Uterus (tissue), 4 donors: ENCODE measurements around the gene MICB. TPM values are rescaled to one million over a fixed set of nuclear protein-coding genes. Genes with fewer than 3 reads are reported as not detected.

Experiments used
- DNase-seq, 2 donors: peaks; one replicate each; pipeline ENCODE4 v3.0.0-alpha.2; 2019 to 2020
- H3K27ac ChIP-seq, 2 donors: fragments of 200-600 bp; sonication (generic); 1 replicate in 1 of 2; 2 replicates in 1 of 2; pipeline ENCODE4 v1.5.1; 2016 to 2018
- H3K27me3 ChIP-seq, 2 donors: fragments of 200-600 bp; sonication (generic); one replicate each; pipeline ENCODE4 v1.5.1; 2018 to 2019; ENCODE audit warnings: control low read depth in 1 of 2
- H3K36me3 ChIP-seq, 2 donors: fragments of 200-600 bp; sonication (generic); one replicate each; pipeline ENCODE4 v1.5.1; 2019; ENCODE audit warnings: control low read depth in 1 of 2
- H3K4me1 ChIP-seq, 2 donors: fragments of 200-600 bp; sonication (generic); one replicate each; pipeline ENCODE4 v1.5.1; 2018 to 2019; ENCODE audit warnings: control low read depth in 1 of 2
- H3K4me3 ChIP-seq, 2 donors: fragments of 200-600 bp; sonication (generic); 1 replicate in 1 of 2; 2 replicates in 1 of 2; pipeline ENCODE4 v1.5.1; 2018 to 2019; ENCODE audit warnings: mild to moderate bottlenecking in 1 of 2
- H3K9me3 ChIP-seq, 2 donors: fragments of 200-600 bp; sonication (generic); one replicate each; pipeline ENCODE4 v1.5.1; 2019; ENCODE audit warnings: control low read depth in 1 of 2
- POLR2A ChIP-seq, 2 donors: fragments of 450-650 bp; IDR thresholded peaks; one replicate each; pipeline ENCODE4 v1.6.1; 2016; ENCODE audit warnings: antibody characterized with exemption in 2 of 2, mild to moderate bottlenecking in 1 of 2, moderate library complexity in 1 of 2
- intact Hi-C: fragments of 100-400 bp; cut with DNase I; formaldehyde crosslinking; loops from one replicate; pipeline ENCODE4 v1.15.1; 2023; ENCODE audit warnings: low total_unique reads
- total RNA-seq, 4 donors: library from RNA; depleted of rRNA in 3 of 4; stranded (reverse); fragments of >200 nt in 3 of 4; gene quantifications; one replicate each; pipeline versions ENCODE4 v1.1.0 to v1.2.4, GENCODE V29; 2014 to 2023
- TF ChIP-seq, protein P1 (sequence below), 4 experiments: fragments of 200-600 bp in 2 of 4; fragments of 450-650 bp in 2 of 4; sonication (generic) in 2 of 4; IDR thresholded peaks; one replicate each; pipeline ENCODE4 v1.5.1; 2016 to 2019; ENCODE audit warnings: antibody characterized with exemption in 4 of 4, mild to moderate bottlenecking in 2 of 4, moderate library complexity in 1 of 4
- donor health status: DM: yes; HTN: yes; CAD: no.

The MICB gene
- total RNA-seq, 4 donors from 2014 or later = 1.9 to 4.8 (median 2.9) TPM

- intact Hi-C loops = no loop called here
- no peaks in the 10 kb centered on the region for H3K27me3 ChIP-seq
- H3K4me1 ChIP-seq = no peaks in the 10 kb centered on the region
- no peak for TF ChIP-seq POLR2A (IDR thresholded peaks at IDR 0.05)
- TF ChIP-seq, protein P1, sequence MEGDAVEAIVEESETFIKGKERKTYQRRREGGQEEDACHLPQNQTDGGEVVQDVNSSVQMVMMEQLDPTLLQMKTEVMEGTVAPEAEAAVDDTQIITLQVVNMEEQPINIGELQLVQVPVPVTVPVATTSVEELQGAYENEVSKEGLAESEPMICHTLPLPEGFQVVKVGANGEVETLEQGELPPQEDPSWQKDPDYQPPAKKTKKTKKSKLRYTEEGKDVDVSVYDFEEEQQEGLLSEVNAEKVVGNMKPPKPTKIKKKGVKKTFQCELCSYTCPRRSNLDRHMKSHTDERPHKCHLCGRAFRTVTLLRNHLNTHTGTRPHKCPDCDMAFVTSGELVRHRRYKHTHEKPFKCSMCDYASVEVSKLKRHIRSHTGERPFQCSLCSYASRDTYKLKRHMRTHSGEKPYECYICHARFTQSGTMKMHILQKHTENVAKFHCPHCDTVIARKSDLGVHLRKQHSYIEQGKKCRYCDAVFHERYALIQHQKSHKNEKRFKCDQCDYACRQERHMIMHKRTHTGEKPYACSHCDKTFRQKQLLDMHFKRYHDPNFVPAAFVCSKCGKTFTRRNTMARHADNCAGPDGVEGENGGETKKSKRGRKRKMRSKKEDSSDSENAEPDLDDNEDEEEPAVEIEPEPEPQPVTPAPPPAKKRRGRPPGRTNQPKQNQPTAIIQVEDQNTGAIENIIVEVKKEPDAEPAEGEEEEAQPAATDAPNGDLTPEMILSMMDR (IDR thresholded peaks at IDR 0.05) = no peak
- no peaks in the 10 kb centered on the region for H3K9me3 ChIP-seq
- no peak for DNase-seq
- no peak overlapping the region for H3K27ac ChIP-seq
- H3K4me3 ChIP-seq = no peak overlapping the region
- no peaks in the 10 kb centered on the region for H3K36me3 ChIP-seq
Measured at GRCh38 chr6:31470801-31471200, 27.1 kb upstream of the MICB start.

- no peak for DNase-seq
- intact Hi-C loops = no loop called here
- TF ChIP-seq, protein P1 (IDR thresholded peaks at IDR 0.05) = no peak
- TF ChIP-seq POLR2A (IDR thresholded peaks at IDR 0.05) = no peak
Measured at GRCh38 chr6:31471711-31472110, 26.2 kb upstream of the MICB start.

GRCh38 chr6:31472259-31472658 lies 25.7 kb upstream of the MICB start:
- no peak for DNase-seq
- intact Hi-C loops = no loop called here
- no peaks in the 10 kb centered on the region for H3K9me3 ChIP-seq
- no peak overlapping the region for H3K4me3 ChIP-seq
- H3K4me1 ChIP-seq = no peaks in the 10 kb centered on the region
- TF ChIP-seq, protein P1 (IDR thresholded peaks at IDR 0.05) = no peak
- no peak for TF ChIP-seq POLR2A (IDR thresholded peaks at IDR 0.05)
- no peaks in the 10 kb centered on the region for H3K27me3 ChIP-seq
- no peaks in the 10 kb centered on the region for H3K36me3 ChIP-seq
- no peak overlapping the region for H3K27ac ChIP-seq

More at GRCh38 chr6:31471711-31472110, 26.2 kb upstream of the MICB start:
- H3K4me1 ChIP-seq = no peaks in the 10 kb centered on the region
- H3K27ac ChIP-seq = no peak overlapping the region
- no peak overlapping the region for H3K4me3 ChIP-seq
- no peaks in the 10 kb centered on the region for H3K27me3 ChIP-seq
- no peaks in the 10 kb centered on the region for H3K36me3 ChIP-seq
- H3K9me3 ChIP-seq = no peaks in the 10 kb centered on the region

- Histone ChIP-seq H3K27me3 (no peaks in the 10 kb centered on the region), H3K4me3 (no peak overlapping the region), H3K9me3 (no peaks in the 10 kb centered on the region), H3K27ac (no peak overlapping the region), H3K4me1 (no peaks in the 10 kb centered on the region), H3K36me3 (no peaks in the 10 kb centered on the region)
- DNase-seq = no peak
- no peak for TF ChIP-seq POLR2A (IDR thresholded peaks at IDR 0.05)
- TF ChIP-seq, protein P1 (IDR thresholded peaks at IDR 0.05) = no peak
- intact Hi-C loops = no loop called here
Measured at GRCh38 chr6:31473244-31473643, 24.7 kb upstream of the MICB start.

DNA sequence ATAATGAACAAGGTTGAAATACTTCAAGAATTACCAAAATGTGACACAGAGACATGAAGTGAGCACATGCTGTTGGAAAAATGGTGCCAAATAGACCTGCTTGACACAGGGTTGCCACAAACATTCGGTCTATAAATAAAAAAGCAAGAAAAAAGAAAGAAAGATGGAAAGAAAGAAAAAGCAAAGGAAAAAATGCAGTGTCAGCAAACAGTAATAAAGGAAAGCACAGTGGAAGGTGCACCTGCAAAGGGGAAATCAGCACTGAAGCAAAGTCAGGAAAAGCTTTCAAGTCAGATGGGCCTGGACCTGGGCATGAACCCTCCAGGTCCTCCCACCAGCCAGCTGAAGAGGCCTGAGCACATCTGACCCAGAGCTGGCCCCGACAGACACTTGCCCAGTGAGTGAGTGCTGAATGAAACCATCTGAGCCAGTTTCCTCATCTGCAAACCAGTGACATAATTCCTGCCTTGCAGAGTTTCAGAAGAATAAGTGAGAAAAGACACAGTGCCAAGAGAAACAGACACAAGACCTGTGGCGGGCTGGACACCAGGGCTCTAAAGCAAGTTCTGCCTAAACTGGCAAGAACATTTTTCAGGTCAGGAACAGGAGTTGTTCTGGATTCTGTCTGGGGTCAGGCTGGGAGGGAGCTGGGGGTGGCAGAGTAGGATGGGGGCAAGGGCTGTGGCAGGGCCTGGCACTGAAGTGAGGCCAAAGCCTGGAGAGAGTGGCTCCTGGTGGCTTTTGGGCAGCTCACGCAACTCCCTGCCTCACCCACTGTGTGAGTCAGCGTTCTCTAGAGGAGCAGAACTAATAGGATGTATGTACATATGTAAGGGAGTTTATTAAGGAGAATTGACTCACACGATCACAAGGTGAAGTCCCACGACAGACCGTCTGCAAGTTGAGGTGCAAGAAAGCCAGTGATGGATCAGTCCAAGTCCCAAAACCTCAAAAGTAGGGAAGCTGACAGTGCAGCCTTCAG lies 23.9 kb upstream of the MICB start:
- TF ChIP-seq, protein P1 (IDR thresholded peaks at IDR 0.05) = no peak
- no peak for TF ChIP-seq POLR2A (IDR thresholded peaks at IDR 0.05)
- Histone ChIP-seq H3K4me1 (no peaks in the 10 kb centered on the region), H3K27me3 (no peaks in the 10 kb centered on the region), H3K36me3 (no peaks in the 10 kb centered on the region), H3K27ac (no peak overlapping the region), H3K4me3 (no peak overlapping the region), H3K9me3 (no peaks in the 10 kb centered on the region)
- DNase-seq = no peak
- intact Hi-C loops = no loop called here
